Activated CD8-positive, alpha-beta T cell treated with anti-CD3 and anti-CD28 coated beads for 36 hours (primary cell): Measurements from ENCODE around the gene KMT2D. TPM values are rescaled to one million over a fixed set of nuclear protein-coding genes. Genes with fewer than 3 reads are reported as not detected.
A peak's percentile ranks its signal among the peaks of the same experiment; 100 is the strongest.

Source experiments
- ATAC-seq: fragments of 200-7000 bp; cut with Tn5 transposase; one replicate; pipeline ENCODE4 v1.10.0; 2021; ENCODE audit warnings: mild to moderate bottlenecking, moderate library complexity
- CTCF ChIA-PET: fragments of 350-600 bp; sonication (Branson Sonifier 250); formaldehyde crosslinking; loops from one replicate; lab custom pipeline; 2021; ENCODE audit warnings: antibody characterized with exemption; lab: Charles Lee
- POLR2A ChIA-PET: fragments of 350-600 bp; sonication (Branson Sonifier 250); formaldehyde crosslinking; loops from one replicate; lab custom pipeline; 2021; ENCODE audit warnings: antibody characterized with exemption; lab: Charles Lee
- DNase-seq: peaks from one replicate; pipeline ENCODE4 v3.0.0-alpha.2; 2020
- H3K27ac Mint-ChIP-seq: one replicate; pipeline ENCODE4 v1.8.0; 2021; ENCODE audit warnings: mild to moderate bottlenecking, mixed read lengths
- H3K27me3 Mint-ChIP-seq: one replicate; pipeline ENCODE4 v1.8.0; 2021; ENCODE audit warnings: mixed read lengths
- H3K36me3 Mint-ChIP-seq: one replicate; pipeline ENCODE4 v1.8.0; 2021; ENCODE audit warnings: low read depth, mixed read lengths
- H3K4me1 Mint-ChIP-seq: one replicate; pipeline ENCODE4 v1.8.0; 2021; ENCODE audit warnings: low read depth, mixed read lengths
- H3K4me3 Mint-ChIP-seq: one replicate; pipeline ENCODE4 v1.8.0; 2021; ENCODE audit warnings: mild to moderate bottlenecking, moderate library complexity, mixed read lengths
- H3K9me3 Mint-ChIP-seq: one replicate; pipeline ENCODE4 v1.8.0; 2021; ENCODE audit warnings: mixed read lengths
- CTCF ChIP-seq: fragments of 200-600 bp; IDR thresholded peaks from one replicate; pipeline ENCODE4 v1.8.0; 2022; ENCODE audit warnings: antibody characterized with exemption, mild to moderate bottlenecking
- intact Hi-C: fragments of 100-400 bp; cut with micrococcal nuclease; formaldehyde crosslinking; loops from one replicate; pipeline ENCODE4 v1.10.0; 2022
- total RNA-seq, 2 experiments: library from RNA; stranded (reverse); gene quantifications; one replicate each; pipeline ENCODE4 v1.2.3, GENCODE V29; 2021

KMT2D gene
- total RNA-seq, 2 experiments from 2014 or later, result 57.5 to 62.3 TPM

GRCh38 chr12:49030714-49031572 lies 29.7 kb downstream of the KMT2D start:
- H3K4me3 Mint-ChIP-seq, result no peak overlapping the region
- no peaks in the 10 kb centered on the region for H3K27me3 Mint-ChIP-seq
- peaks cover 42% of the 10 kb centered on the region for H3K36me3 Mint-ChIP-seq
- POLR2A ChIA-PET, result interaction anchor here (0.7 to 4.4 kb wide), 10 partner anchors 7 to 97 kb away, joined by 3 to 16 read pairs (median 3); no protein-coding TSS in a partner anchor
- no peaks in the 10 kb centered on the region for H3K4me1 Mint-ChIP-seq
- ATAC-seq (no peak), DNase-seq (no peak)
- no peak for TF ChIP-seq CTCF
- no peaks in the 10 kb centered on the region for H3K9me3 Mint-ChIP-seq
- peak overlapping the region; percentile 30 for H3K27ac Mint-ChIP-seq
- CTCF ChIA-PET, result interaction anchor here (1.0 to 6.0 kb wide), 5 partner anchors 13 to 57 kb away, joined by 3 to 35 read pairs (median 8); no protein-coding TSS in a partner anchor
- intact Hi-C loops, result no loop called here

- intact Hi-C loops, result no loop called here
- Mint-ChIP-seq H3K4me3 (no peak overlapping the region), H3K27ac (no peak overlapping the region), H3K36me3 (peaks cover 42% of the 10 kb centered on the region), H3K9me3 (no peaks in the 10 kb centered on the region), H3K27me3 (no peaks in the 10 kb centered on the region), H3K4me1 (peaks cover 2% of the 10 kb centered on the region)
- ChIA-PET CTCF (interaction anchor here (0.6 to 6.0 kb wide), 6 partner anchors 14 to 58 kb away, joined by 3 to 35 read pairs (median 6); no protein-coding TSS in a partner anchor), POLR2A (interaction anchor here (0.6 to 4.4 kb wide), 7 partner anchors 9 to 43 kb away, joined by 3 to 16 read pairs (median 4); no protein-coding TSS in a partner anchor)
- DNase-seq (no peak), ATAC-seq (no peak)
- TF ChIP-seq CTCF, result no peak
Measured at GRCh38 chr12:49030119-49030518, 30.5 kb downstream of the KMT2D start.

GRCh38 chr12:49028666-49029275 lies 31.8 kb downstream of the KMT2D start:
- Mint-ChIP-seq H3K9me3 (no peaks in the 10 kb centered on the region), H3K36me3 (peaks cover 34% of the 10 kb centered on the region), H3K27me3 (no peaks in the 10 kb centered on the region), H3K4me3 (no peak overlapping the region), H3K27ac (no peak overlapping the region), H3K4me1 (peaks cover 2% of the 10 kb centered on the region)
- POLR2A ChIA-PET, result interaction anchor here (4.4 kb wide), 1 partner anchor 9 kb away, joined by 16 read pairs; no protein-coding TSS in a partner anchor
- CTCF ChIA-PET, result interaction anchor here (1.0 to 2.3 kb wide), 7 partner anchors 8 to 60 kb away, joined by 3 to 8 read pairs (median 5); no protein-coding TSS in a partner anchor
- ATAC-seq (no peak), DNase-seq (no peak)
- intact Hi-C loops, result no loop called here
- no peak for TF ChIP-seq CTCF

- H3K9me3 Mint-ChIP-seq, result no peaks in the 10 kb centered on the region
- H3K36me3 Mint-ChIP-seq, result peaks cover 34% of the 10 kb centered on the region
- DNase-seq (no peak), ATAC-seq (no peak)
- H3K4me3 Mint-ChIP-seq, result no peak overlapping the region
- H3K27me3 Mint-ChIP-seq, result no peaks in the 10 kb centered on the region
- intact Hi-C loops, result no loop called here
- H3K4me1 Mint-ChIP-seq, result peaks cover 2% of the 10 kb centered on the region
- peak overlapping the region; percentile 39 for H3K27ac Mint-ChIP-seq
- no peak for TF ChIP-seq CTCF
- POLR2A ChIA-PET, result interaction anchor here (4.4 kb wide), 1 partner anchor 8 kb away, joined by 16 read pairs; no protein-coding TSS in a partner anchor
- CTCF ChIA-PET, result interaction anchor here (0.8 to 1.8 kb wide), 4 partner anchors 9 to 68 kb away, joined by 3 to 7 read pairs (median 4); no protein-coding TSS in a partner anchor
Measured at GRCh38 chr12:49027846-49028555, 32.6 kb downstream of the KMT2D start.
